Activated CD4-positive, alpha-beta T cell treated with anti-CD3 and anti-CD28 coated beads for 4 hours (primary cell): ENCODE data around the gene COL9A2.
"Not testable (repeated sequence)": the region's sequence is repeated elsewhere in the genome, so short reads cannot be mapped to it uniquely, and the experiment has no call there.

ENCODE experiments used
- DNase-seq, 2 donors: peaks; one replicate each; pipeline ENCODE4 v3.0.0-alpha.2; 2020

The COL9A2 gene

DNA sequence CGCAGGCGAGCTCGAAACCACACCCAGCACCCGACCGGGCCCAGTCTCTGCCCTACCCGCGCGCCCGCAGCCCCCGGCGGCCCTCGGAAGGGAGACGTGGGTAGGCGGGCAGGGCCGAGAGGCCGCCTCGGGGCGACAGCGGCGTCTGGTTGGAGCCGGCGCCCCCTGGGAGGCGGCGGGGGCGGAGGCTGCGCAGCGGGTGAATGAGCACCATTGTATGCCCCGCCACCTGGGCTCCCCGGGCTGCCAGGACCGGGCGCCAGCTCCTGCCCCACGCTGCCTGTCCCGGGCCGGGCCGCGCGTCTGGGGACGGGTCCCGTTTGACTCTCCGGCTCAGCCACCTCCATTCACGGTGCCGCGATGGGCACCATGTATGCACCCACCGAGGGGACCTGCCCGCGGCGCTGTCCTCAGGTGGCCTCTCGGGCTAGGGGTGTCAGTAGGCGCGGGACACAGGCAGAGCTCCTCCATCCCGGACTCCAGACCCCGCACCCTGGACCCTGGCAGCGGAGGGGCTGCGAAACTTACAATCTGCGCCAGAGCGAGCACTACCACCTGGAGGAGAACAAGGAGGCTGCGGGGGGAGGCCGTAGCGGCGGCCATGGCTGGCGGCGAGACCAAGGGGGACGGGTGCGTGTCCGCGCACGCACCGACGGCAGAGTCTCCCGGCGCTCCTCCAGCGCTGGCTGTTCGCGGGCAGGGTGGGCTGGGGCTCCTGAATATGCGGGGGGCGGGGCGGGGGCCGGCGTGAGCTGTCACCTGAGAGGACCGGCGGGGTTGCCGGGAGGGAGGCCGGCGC is at the start of gene COL9A2:
Gene COL9A2 (minus strand): TSS at position 692 of the 799 bp plus-strand sequence. CDS start 89 bp downstream, at position 603.
- peak; percentile 51 to 56 for DNase-seq

- no peak for DNase-seq
These were observed 46.6 kb upstream of the COL9A2 start for GRCh38 chr1:40363721-40364120.

- DNase-seq: no peak
These were observed 45.6 kb upstream of the COL9A2 start for GRCh38 chr1:40362699-40363098.

GRCh38 chr1:40362199-40362598 is 45.1 kb upstream of the COL9A2 start:
- DNase-seq: no peak

DNA sequence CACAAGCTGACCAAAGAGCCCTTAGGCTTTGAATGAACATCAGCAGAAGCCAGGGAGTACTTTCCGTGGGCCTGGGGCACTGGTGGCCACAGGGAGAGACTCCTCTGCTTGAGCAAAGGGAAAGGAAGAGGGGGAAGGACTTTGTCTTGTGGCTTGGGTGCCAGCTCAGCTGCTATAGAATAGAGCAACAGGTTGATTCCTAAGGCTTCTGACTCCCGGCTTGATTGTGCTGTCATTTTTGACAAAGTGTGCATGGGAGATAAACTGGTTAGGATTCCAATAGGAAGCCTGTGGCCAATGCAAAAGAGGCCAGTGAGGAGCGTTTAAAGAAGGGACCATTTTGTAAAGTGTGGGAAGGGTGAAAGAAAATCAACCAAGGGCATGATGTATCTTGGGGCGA is 44.6 kb upstream of the COL9A2 start:
- DNase-seq: no peak

DNA sequence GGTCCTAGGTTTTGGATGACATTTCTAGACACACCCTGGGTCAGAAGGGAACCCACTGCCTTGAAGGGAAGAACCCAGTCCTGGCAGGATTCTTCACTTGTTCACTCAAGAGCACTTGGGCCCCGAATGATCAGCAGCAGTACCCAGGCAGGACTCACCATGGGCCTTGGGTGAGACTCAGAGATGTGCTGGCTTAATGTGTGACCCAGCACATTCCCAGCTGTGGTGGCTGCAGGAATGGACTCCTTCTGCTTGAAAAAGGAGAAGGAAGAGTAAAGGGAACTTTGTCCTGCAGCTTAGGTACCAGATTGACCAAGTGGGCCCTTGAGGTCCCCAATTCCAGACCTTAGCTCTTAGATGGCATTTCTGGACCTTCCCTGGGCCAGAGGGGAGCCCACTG is 44.1 kb upstream of the COL9A2 start:
- no peak for DNase-seq

- DNase-seq: no peak
These were observed 43.5 kb upstream of the COL9A2 start for GRCh38 chr1:40360631-40361030.

- DNase-seq: no peak
These were observed 40.5 kb upstream of the COL9A2 start for GRCh38 chr1:40357625-40358024.

DNA sequence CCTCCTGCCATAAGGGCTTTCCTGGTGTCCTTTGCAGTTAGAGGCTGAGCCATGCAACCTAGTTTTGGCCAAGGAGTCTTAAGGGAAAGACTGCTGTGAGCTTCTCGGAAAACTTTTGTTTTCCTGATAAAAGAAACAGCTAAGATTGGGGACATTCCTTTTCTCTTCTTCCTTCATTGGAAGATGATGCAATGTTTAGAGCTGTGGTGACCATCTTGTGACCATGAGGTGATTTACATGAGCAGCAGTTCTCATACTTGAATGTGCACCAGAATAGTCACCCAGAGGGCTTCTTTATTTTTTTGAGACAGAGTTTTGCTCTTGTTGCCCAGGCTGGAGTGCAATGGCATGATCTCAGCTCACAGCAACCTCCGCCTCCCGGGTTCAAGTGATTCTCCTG is 36.0 kb upstream of the COL9A2 start:
- DNase-seq: no peak

- DNase-seq: no peak
These were observed 35.0 kb upstream of the COL9A2 start for GRCh38 chr1:40352126-40352525.

DNA sequence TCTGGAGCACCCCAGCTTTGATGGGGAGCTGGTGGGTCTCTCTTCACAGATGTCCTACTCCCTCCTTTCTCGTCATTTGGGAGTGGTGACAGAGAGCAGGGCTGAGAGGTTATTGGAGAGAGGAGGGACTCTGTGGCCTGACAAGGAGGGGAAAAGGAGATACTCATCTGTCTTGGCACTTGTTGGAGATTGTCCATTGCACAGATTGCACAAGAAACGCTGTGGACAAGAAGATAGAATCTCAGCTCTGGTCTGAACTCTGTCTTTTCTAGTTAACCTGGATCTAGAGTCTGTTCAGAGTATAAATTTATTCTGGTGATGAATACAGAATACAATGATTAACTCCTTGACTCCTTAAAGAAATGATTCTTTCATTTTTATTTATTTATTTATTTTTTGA is 34.0 kb upstream of the COL9A2 start:
- no peak for DNase-seq

- DNase-seq: no peak
These were observed 33.3 kb upstream of the COL9A2 start for GRCh38 chr1:40350391-40350790.

- DNase-seq: peak in 1 of 2 donors; percentile 26
These were observed 27.5 kb upstream of the COL9A2 start for GRCh38 chr1:40344597-40344996.

- DNase-seq: not testable (repeated sequence)
These were observed 25.3 kb upstream of the COL9A2 start for GRCh38 chr1:40342381-40342717.

DNA sequence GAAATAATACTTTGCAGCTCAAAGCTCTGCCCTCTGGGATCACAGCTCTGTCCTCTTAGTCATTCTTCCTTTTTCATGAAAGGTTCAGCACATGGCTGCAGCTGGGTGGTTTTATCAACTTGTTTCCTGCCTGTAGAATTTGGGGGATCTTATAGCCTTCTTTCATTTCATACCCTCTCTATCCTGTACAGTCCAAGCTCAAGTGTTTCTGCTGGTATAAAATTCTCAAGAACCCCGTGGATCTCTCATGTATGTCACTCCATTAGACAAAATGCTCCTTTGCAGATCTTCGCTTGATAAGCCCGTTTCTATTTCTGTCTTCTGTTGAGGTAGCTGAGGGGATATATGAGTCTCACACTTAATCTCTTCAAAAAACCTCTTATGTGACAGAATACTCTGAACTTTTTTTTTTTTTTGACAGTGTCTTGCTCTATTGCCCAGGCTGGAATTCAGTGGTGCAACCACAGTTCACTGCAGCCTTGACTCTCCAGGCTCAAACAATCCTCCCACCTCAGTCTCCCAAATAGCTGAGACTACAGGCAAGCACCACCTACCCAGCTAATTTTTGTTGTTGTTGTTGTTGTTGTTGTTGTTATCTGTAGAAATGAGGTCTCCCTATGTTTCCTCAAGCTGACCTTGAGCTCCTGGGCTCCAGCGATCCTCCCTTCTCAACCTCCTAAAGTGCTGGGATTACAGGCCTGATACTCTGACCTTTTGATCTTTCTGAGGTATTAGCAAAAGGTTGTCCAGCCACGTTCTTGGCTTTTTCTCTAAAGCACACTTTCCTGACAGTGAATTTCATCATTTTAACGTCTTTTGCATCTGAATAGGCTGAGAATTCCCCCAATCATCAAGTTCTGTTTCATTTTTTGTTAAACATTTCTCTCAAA is 24.6 kb upstream of the COL9A2 start:
- no peak for DNase-seq

GRCh38 chr1:40339420-40340323 is 22.6 kb upstream of the COL9A2 start:
- DNase-seq: no peak

DNA sequence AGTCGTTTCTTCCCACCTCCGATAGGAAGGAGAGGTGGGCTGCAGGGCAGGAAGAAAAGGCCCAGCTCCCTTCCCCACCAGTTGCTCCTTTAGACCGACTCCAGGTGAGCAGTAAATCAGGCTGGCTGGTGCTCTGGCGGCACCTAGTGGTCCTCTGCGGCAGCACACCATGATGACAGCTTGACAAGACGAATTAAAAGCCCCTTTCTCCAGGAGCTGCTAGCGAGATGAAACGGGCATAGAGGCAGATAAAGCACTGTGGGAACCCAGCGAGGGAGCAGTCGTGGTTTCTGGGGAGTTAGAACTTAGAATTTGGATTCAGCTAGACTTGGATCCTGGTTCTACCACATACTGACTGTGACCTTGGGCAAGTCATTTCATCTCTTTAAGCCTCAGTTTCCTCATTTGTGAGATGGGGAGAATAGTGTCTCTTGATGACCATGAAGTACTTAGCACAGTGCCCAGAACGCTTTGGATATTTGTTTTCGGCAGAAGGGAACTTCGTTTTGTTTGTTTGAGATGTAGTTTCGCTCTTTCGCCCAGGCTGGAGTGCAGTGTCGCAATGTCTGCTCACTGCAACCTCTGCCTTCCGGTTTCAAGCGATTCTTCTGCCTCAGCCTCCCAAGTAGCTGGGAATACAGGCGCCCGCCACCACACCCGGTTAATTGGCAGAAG is 21.8 kb upstream of the COL9A2 start:
- peak; percentile 75 to 94 for DNase-seq

- DNase-seq: no peak
These were observed 20.4 kb upstream of the COL9A2 start for GRCh38 chr1:40337443-40337842.

DNA sequence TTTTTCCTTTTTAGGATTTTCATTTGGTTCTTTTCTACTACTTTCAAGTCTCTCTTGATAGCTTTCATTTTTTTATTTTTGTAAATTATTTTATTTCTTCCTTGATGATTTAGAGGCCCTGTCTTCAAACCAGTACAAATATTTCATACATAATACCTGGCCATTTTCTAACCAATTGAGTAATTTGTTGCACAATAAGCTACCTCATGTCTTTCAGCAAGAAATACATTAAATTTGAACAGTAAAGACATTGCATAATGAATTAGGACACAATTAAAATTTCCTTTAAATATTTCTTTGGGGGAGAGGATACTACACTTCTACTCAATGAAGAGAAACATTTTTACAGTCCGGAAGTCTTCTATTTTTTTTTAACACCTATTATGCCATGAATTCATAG is 15.6 kb upstream of the COL9A2 start:
- DNase-seq: no peak

DNA sequence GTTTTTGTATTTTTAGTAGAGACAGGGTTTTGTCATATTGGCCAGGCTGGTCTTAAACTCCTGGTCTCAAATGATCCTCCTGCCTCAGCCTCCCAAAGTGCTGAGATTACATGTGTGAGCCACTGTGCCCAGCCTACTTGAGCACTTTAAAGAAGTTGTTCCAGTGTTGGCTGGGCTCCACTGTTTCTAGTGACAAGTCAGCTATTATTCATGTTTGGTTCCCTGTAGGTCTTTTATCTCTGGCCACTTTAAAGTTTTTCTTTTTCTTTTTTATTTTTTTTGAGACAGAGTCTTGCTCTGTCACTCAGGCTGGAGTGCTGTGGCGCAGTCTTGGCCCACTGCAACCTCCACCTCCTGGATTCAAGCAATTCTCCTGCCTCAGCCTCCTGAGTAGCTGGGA is 14.3 kb upstream of the COL9A2 start:
- DNase-seq: not testable (repeated sequence)

GRCh38 chr1:40318970-40319621 is 2.0 kb upstream of the COL9A2 start:
- no peak for DNase-seq

DNA sequence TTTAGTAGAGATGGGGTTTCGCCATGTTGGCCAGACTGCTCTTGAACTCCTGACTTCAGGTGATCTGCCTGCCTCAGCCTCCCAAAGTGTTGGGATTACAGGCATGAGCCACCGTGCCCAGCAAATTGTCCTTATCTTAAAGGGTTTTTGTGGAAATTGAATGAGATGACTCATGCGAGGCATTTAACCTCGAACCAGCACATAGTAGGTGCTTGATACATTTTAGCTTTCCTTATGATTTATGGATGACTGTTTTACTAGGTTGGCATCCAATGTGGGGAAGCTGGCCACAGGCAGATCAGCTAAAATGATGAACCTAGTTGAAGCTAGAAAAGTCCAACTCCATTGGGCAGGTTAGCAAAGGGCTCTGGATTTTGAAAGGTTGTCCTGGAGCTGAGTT is 1.4 kb upstream of the COL9A2 start:
- no peak for DNase-seq
